Fibroblast of lung (primary cell): ENCODE results near the gene ANKMY1. TPM values are rescaled to one million over a fixed set of nuclear protein-coding genes. Genes with fewer than 3 reads are reported as not detected.

ENCODE experiments used
- DNase-seq, 2 donors: peaks; one replicate each; pipeline versions ENCODE4 v3.0.0 to v3.0.0-alpha.2; 2010; ENCODE audit warnings: low read depth in 2 of 2
- H2AFZ ChIP-seq: 2 replicates; pipeline ENCODE4 v1.5.1; 2012; ENCODE audit warnings: low read length, control low read depth, inconsistent platforms
- H3K27ac ChIP-seq: 2 replicates; pipeline ENCODE4 v1.5.1; 2011; ENCODE audit warnings: low read length, control low read depth; ENCODE audit not compliant: insufficient read depth
- H3K27me3 ChIP-seq: 2 replicates; pipeline ENCODE4 v1.5.1; 2011; ENCODE audit warnings: mild to moderate bottlenecking, low read length; ENCODE audit not compliant: control insufficient read depth, insufficient read depth
- H3K36me3 ChIP-seq: 2 replicates; pipeline ENCODE4 v1.5.1; 2011; ENCODE audit warnings: low read length; ENCODE audit not compliant: control insufficient read depth, insufficient read depth
- H3K4me1 ChIP-seq: 2 replicates; pipeline ENCODE4 v1.5.1; 2011; ENCODE audit warnings: low read length; ENCODE audit not compliant: control insufficient read depth, insufficient read depth; ENCODE audit errors: extremely low read depth
- H3K4me2 ChIP-seq: 2 replicates; pipeline ENCODE4 v1.5.1; 2011; ENCODE audit warnings: low read length, control low read depth; ENCODE audit not compliant: insufficient read depth; ENCODE audit errors: extremely low read depth
- H3K4me3 ChIP-seq, 4 experiments: fragments of 200-600 bp in 1 of 4; sonication (generic) in 1 of 4; replicated peaks in 1 of 4; 2 replicates each; pipeline ENCODE4 v1.5.1; 2011 to 2016; ENCODE audit warnings: low read length in 4 of 4, low read depth in 3 of 4, mild to moderate bottlenecking in 3 of 4, control low read depth in 2 of 4, inconsistent platforms in 1 of 4, mixed read lengths in 1 of 4; ENCODE audit not compliant: insufficient read depth in 1 of 4; ENCODE audit errors: control extremely low read depth in 1 of 4
- H3K79me2 ChIP-seq: 2 replicates; pipeline ENCODE4 v1.5.1; 2012; ENCODE audit warnings: mild to moderate bottlenecking, low read length, inconsistent platforms; ENCODE audit not compliant: control insufficient read depth, insufficient read depth
- H3K9ac ChIP-seq: 2 replicates; pipeline ENCODE4 v1.5.1; 2011; ENCODE audit warnings: mild to moderate bottlenecking, low read length, control low read depth; ENCODE audit not compliant: insufficient read depth
- H3K9me3 ChIP-seq: 2 replicates; pipeline ENCODE4 v1.5.1; 2012; ENCODE audit warnings: low read depth, low read length; ENCODE audit not compliant: control insufficient read depth, insufficient read depth
- H4K20me1 ChIP-seq: 2 replicates; pipeline ENCODE4 v1.5.1; 2011; ENCODE audit warnings: low read length; ENCODE audit not compliant: control insufficient read depth, insufficient read depth; ENCODE audit errors: extremely low read depth
- CTCF ChIP-seq, 2 donors: IDR thresholded peaks in 1 of 2; conservative IDR thresholded peaks in 1 of 2; 1 replicate in 1 of 2; 2 replicates in 1 of 2; pipeline ENCODE4 v1.5.1; 2011 to 2012; ENCODE audit warnings: low read length in 2 of 2, control low read depth in 1 of 2, inconsistent platforms in 1 of 2, low read depth in 1 of 2, mild to moderate bottlenecking in 1 of 2
- EZH2 ChIP-seq: IDR thresholded peaks from 2 replicates; pipeline ENCODE4 v1.5.1; 2012; ENCODE audit warnings: low read length, control low read depth, mild to moderate bottlenecking; ENCODE audit errors: missing control alignments
- polyA plus RNA-seq, 2 donors: library from polyadenylated mRNA; depleted of rRNA in 1 of 2; stranded (reverse) in 1 of 2; unstranded in 1 of 2; fragments of >200 nt; gene quantifications; 2 replicates each; pipeline ENCODE4 v1.2.1, GENCODE V29; 2011 to 2012; ENCODE audit warnings: missing spikeins in 1 of 2
- total RNA-seq: library from RNA; depleted of rRNA; stranded (reverse); fragments of >200 nt; gene quantifications from 2 replicates; pipeline ENCODE4 v1.2.1, GENCODE V29; 2014

Gene ANKMY1
- total and polyA plus RNA-seq, 2 donors (not counting 1 experiment from before 2014, with no cell fraction given): 2.8 to 7.4 TPM

- H3K27ac ChIP-seq: no peak overlapping the region
- H3K4me3 ChIP-seq: no peak overlapping the region
- DNase-seq: no peak
- TF ChIP-seq CTCF (conservative IDR thresholded peaks at IDR 0.05 in 1 of 2, IDR thresholded peaks at IDR 0.05 in 1 of 2; ENCODE audit: low read depth in 1 of 2, low read length in 2 of 2) (no peak), EZH2 (no peak)
- H3K27me3 ChIP-seq: no peaks in the 10 kb centered on the region
- no peaks in the 10 kb centered on the region for H3K9me3 ChIP-seq
- no peak overlapping the region for H3K4me2 ChIP-seq
- H3K36me3 ChIP-seq: no peaks in the 10 kb centered on the region
- no peak overlapping the region for H2AFZ ChIP-seq
- H3K9ac ChIP-seq: no peak overlapping the region
- no peaks in the 10 kb centered on the region for H4K20me1 ChIP-seq
- no peaks in the 10 kb centered on the region for H3K79me2 ChIP-seq
- H3K4me1 ChIP-seq: no peaks in the 10 kb centered on the region
Measured at GRCh38 chr2:240512109-240512485, 45.7 kb downstream of the ANKMY1 start.

GRCh38 chr2:240511351-240512108 is 46.3 kb downstream of the ANKMY1 start:
- H3K9me3 ChIP-seq: no peaks in the 10 kb centered on the region
- no peak overlapping the region for H3K9ac ChIP-seq
- H3K4me2 ChIP-seq: no peak overlapping the region
- H3K27ac ChIP-seq: no peak overlapping the region
- no peaks in the 10 kb centered on the region for H3K36me3 ChIP-seq
- no peaks in the 10 kb centered on the region for H3K27me3 ChIP-seq
- no peak overlapping the region for H2AFZ ChIP-seq
- no peaks in the 10 kb centered on the region for H4K20me1 ChIP-seq
- H3K79me2 ChIP-seq: no peaks in the 10 kb centered on the region
- H3K4me3 ChIP-seq: no peak overlapping the region
- no peaks in the 10 kb centered on the region for H3K4me1 ChIP-seq
- no peak for DNase-seq
- TF ChIP-seq CTCF (conservative IDR thresholded peaks at IDR 0.05 in 1 of 2, IDR thresholded peaks at IDR 0.05 in 1 of 2; ENCODE audit: low read depth in 1 of 2, low read length in 2 of 2) (no peak), EZH2 (no peak)

- Histone ChIP-seq H3K36me3 (no peaks in the 10 kb centered on the region), H3K4me3 (no peak overlapping the region), H3K27ac (no peak overlapping the region), H3K79me2 (no peaks in the 10 kb centered on the region), H3K4me1 (no peaks in the 10 kb centered on the region), H4K20me1 (no peaks in the 10 kb centered on the region), H3K4me2 (no peak overlapping the region), H2AFZ (no peak overlapping the region), H3K27me3 (no peaks in the 10 kb centered on the region), H3K9me3 (no peaks in the 10 kb centered on the region), H3K9ac (no peak overlapping the region)
- DNase-seq: no peak
- TF ChIP-seq CTCF (conservative IDR thresholded peaks at IDR 0.05 in 1 of 2, IDR thresholded peaks at IDR 0.05 in 1 of 2; ENCODE audit: low read depth in 1 of 2, low read length in 2 of 2) (no peak), EZH2 (no peak)
Measured at GRCh38 chr2:240510513-240511210, 47.1 kb downstream of the ANKMY1 start.
